GM23338 (cell line): Measurements from ENCODE around the gene PSMB2. TPM values are rescaled to one million over a fixed set of nuclear protein-coding genes. Genes with fewer than 3 reads are reported as not detected.

Source experiments
- ATAC-seq: fragments of 200-7000 bp; cut with Tn5 transposase; 3 replicates; pipeline ENCODE4 v1.9.1; 2020
- DNase-seq: peaks from one replicate; pipeline ENCODE4 v3.0.0-alpha.2; 2015; ENCODE audit warnings: low spot score
- H2AFZ ChIP-seq: fragments of 200-600 bp; sonication (generic); 2 replicates; pipeline ENCODE4 v1.8.0; 2016; ENCODE audit warnings: antibody characterized with exemption, mild to moderate bottlenecking, moderate library complexity
- H3F3A ChIP-seq: fragments of 200-600 bp; sonication (generic); replicated peaks from 2 replicates; pipeline ENCODE4 v1.8.0; 2017; ENCODE audit warnings: antibody characterized with exemption, mixed run types, low read depth
- H3K27ac ChIP-seq: fragments of 200-600 bp; sonication (generic); 2 replicates; pipeline ENCODE4 v1.6.1; 2016; ENCODE audit warnings: low read depth
- H3K27me3 ChIP-seq: fragments of 200-600 bp; sonication (generic); 2 replicates; pipeline ENCODE4 v1.8.0; 2016; ENCODE audit warnings: mild to moderate bottlenecking, mixed run types, moderate library complexity; ENCODE audit not compliant: insufficient read depth
- H3K36me3 ChIP-seq: fragments of 200-600 bp; sonication (generic); 2 replicates; pipeline ENCODE4 v1.8.0; 2016; ENCODE audit warnings: mild to moderate bottlenecking; ENCODE audit not compliant: insufficient read depth
- H3K4me1 ChIP-seq: fragments of 200-600 bp; sonication (generic); 2 replicates; pipeline ENCODE4 v1.8.0; 2016; ENCODE audit warnings: mild to moderate bottlenecking, moderate library complexity; ENCODE audit not compliant: insufficient read depth
- H3K4me2 ChIP-seq: fragments of 200-600 bp; sonication (generic); 2 replicates; pipeline ENCODE4 v1.7.1; 2017; ENCODE audit warnings: mixed run types
- H3K4me3 ChIP-seq: fragments of 200-600 bp; sonication (generic); 2 replicates; pipeline ENCODE4 v1.6.1; 2016; ENCODE audit warnings: mixed run types
- H3K79me2 ChIP-seq: fragments of 200-600 bp; sonication (generic); replicated peaks from 2 replicates; pipeline ENCODE4 v1.8.0; 2017; ENCODE audit warnings: mild to moderate bottlenecking; ENCODE audit not compliant: insufficient read depth
- H3K9me2 ChIP-seq: fragments of 200-600 bp; sonication (generic); 2 replicates; pipeline ENCODE4 v1.8.0; 2017; ENCODE audit not compliant: insufficient read depth
- H4K20me1 ChIP-seq: fragments of 200-600 bp; sonication (generic); replicated peaks from 2 replicates; pipeline ENCODE4 v1.8.0; 2017; ENCODE audit warnings: mild to moderate bottlenecking; ENCODE audit not compliant: insufficient read depth
- H3K27ac Mint-ChIP-seq: 2 replicates; pipeline ENCODE4 v1.8.0; 2020; ENCODE audit warnings: inconsistent platforms, mild to moderate bottlenecking, moderate library complexity, mixed read lengths
- H3K27me3 Mint-ChIP-seq: 3 replicates; pipeline ENCODE4 v1.8.0; 2022; ENCODE audit warnings: low read depth, mild to moderate bottlenecking, moderate library complexity, mixed read lengths, inconsistent platforms; ENCODE audit not compliant: insufficient read depth, poor library complexity
- H3K36me3 Mint-ChIP-seq: 3 replicates; pipeline ENCODE4 v1.8.0; 2021; ENCODE audit warnings: low read depth, mild to moderate bottlenecking, inconsistent platforms, moderate library complexity, mixed read lengths
- H3K4me1 Mint-ChIP-seq: 3 replicates; pipeline ENCODE4 v1.8.0; 2020; ENCODE audit warnings: mild to moderate bottlenecking, inconsistent platforms, mixed read lengths
- H3K4me3 Mint-ChIP-seq: 3 replicates; pipeline ENCODE4 v1.8.0; 2021; ENCODE audit warnings: moderate library complexity, mild to moderate bottlenecking, inconsistent platforms, mixed read lengths
- H3K9me3 Mint-ChIP-seq: 3 replicates; pipeline ENCODE4 v1.8.0; 2020; ENCODE audit warnings: moderate library complexity, mild to moderate bottlenecking, inconsistent platforms, mixed read lengths
- CREB1 ChIP-seq: fragments of 250-450 bp; sonication (Bioruptor Pico); IDR thresholded peaks from 2 replicates; pipeline ENCODE4 v1.5.0; 2020; ENCODE audit warnings: low read depth, mild to moderate bottlenecking, moderate library complexity
- EZH2 ChIP-seq: fragments of 200-600 bp; sonication (generic); IDR thresholded peaks from one replicate; pipeline ENCODE4 v1.8.0; 2017; ENCODE audit warnings: antibody characterized with exemption, mild to moderate bottlenecking, low read depth; ENCODE audit not compliant: unreplicated experiment
- EZH2phosphoT487 ChIP-seq: fragments of 200-600 bp; sonication (generic); IDR thresholded peaks from one replicate; pipeline ENCODE4 v1.8.1; 2018; ENCODE audit warnings: antibody characterized with exemption; ENCODE audit not compliant: unreplicated experiment
- JUNB ChIP-seq: IDR thresholded peaks from one replicate; pipeline ENCODE4 v1.6.1; 2016; ENCODE audit warnings: antibody characterized with exemption; ENCODE audit not compliant: unreplicated experiment
- NANOG ChIP-seq: IDR thresholded peaks from 2 replicates; pipeline ENCODE4 v1.6.1; 2016; ENCODE audit warnings: antibody characterized with exemption, borderline replicate concordance
- POLR2AphosphoS5 ChIP-seq: IDR thresholded peaks from 2 replicates; pipeline ENCODE4 v1.6.1; 2016; ENCODE audit warnings: antibody characterized with exemption, low read depth
- STAT1 ChIP-seq: IDR thresholded peaks from one replicate; pipeline ENCODE4 v1.6.1; 2016; ENCODE audit warnings: antibody characterized with exemption; ENCODE audit not compliant: unreplicated experiment
- ZNF114 ChIP-seq: fragments of 250-450 bp; sonication (Bioruptor Pico); IDR thresholded peaks from 2 replicates; pipeline ENCODE4 v1.5.0; 2020; ENCODE audit warnings: mild to moderate bottlenecking, moderate library complexity
- ZNF331 ChIP-seq: fragments of 250-450 bp; sonication (Bioruptor Pico); IDR thresholded peaks from 2 replicates; pipeline ENCODE4 v1.5.0; 2020; ENCODE audit warnings: low read depth, mild to moderate bottlenecking, moderate library complexity
- polyA plus RNA-seq: library from polyadenylated mRNA; unstranded; fragments of >200 nt; fragmentation: Nextera tagmentation; extraction: Ambion mirVana; gene quantifications from 2 replicates; pipeline ENCODE4 v1.2.1, GENCODE V29; 2016
- total RNA-seq: library from RNA; depleted of rRNA; stranded (reverse); fragments of >200 nt; shearing (Covaris generic); gene quantifications from 2 replicates; pipeline ENCODE4 v1.2.3, GENCODE V29; 2014
- TF ChIP-seq, protein P1 (sequence below), 2 experiments: fragments of 200-600 bp in 1 of 2; sonication (generic) in 1 of 2; conservative IDR thresholded peaks; 2 replicates each; pipeline versions ENCODE4 v1.5.1 to v1.6.1; 2016 to 2017; ENCODE audit warnings: antibody characterized with exemption in 2 of 2, low read depth in 2 of 2, mild to moderate bottlenecking in 2 of 2, moderate library complexity in 1 of 2
- TF ChIP-seq, protein P2 (sequence below): IDR thresholded peaks from one replicate; pipeline ENCODE4 v1.6.1; 2018; ENCODE audit warnings: antibody characterized with exemption; ENCODE audit not compliant: unreplicated experiment
- TF ChIP-seq, protein P3 (sequence below): IDR thresholded peaks from 2 replicates; pipeline ENCODE4 v1.6.1; 2016; ENCODE audit warnings: antibody characterized with exemption
- TF ChIP-seq, protein P4 (sequence below): fragments of 250-450 bp; sonication (Bioruptor Pico); IDR thresholded peaks from 2 replicates; pipeline ENCODE4 v1.5.0; 2020; ENCODE audit warnings: mild to moderate bottlenecking, moderate library complexity

PSMB2 gene
- total and polyA plus RNA-seq, 2 experiments from 2014 or later: 68.2 to 147 TPM

DNA sequence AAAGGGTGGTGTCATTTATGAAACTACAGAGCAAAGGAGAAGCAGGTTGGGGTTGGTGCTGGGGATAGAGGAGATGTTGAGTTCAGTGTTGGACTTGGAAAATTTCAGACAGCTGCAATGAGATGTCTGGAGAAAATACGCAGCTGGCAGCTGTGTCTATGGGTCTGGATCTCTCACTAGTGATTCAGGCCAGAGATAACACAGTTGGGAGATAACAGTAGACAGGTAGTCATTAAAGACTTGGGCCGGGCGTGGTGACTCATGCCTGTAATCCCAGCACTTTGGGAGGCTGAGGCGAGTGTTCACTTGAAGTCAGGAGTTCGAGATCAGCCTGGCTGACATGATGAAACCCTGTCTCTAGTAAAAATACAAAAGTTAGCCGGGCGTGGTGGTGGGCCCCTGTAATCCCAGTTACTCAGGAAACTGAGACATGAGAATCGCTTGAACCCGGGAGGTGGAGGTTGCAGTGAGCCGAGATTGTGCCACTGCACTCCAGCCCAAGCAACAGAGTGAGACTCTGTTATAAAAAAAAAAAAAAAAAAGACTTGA, 70.7 kb downstream of the PSMB2 start:
- peaks cover 20% of the 10 kb centered on the region for H3F3A ChIP-seq
- no peak overlapping the region for H2AFZ ChIP-seq
- H3K4me1 ChIP-seq: peaks cover 18% of the 10 kb centered on the region
- H3K36me3 ChIP-seq: no peaks in the 10 kb centered on the region; the same call in 1 of the 2 replicates
- no peaks in the 10 kb centered on the region for H3K9me2 ChIP-seq
- no peaks in the 10 kb centered on the region; the same call in 1 of the 2 replicates for H4K20me1 ChIP-seq
- peaks cover 18% of the 10 kb centered on the region for H3K4me1 Mint-ChIP-seq
- H3K27me3 ChIP-seq: peaks cover 77% of the 10 kb centered on the region
- no peaks in the 10 kb centered on the region; the same call in 2 of the 3 replicates for H3K9me3 Mint-ChIP-seq
- no peak for DNase-seq
- no peak overlapping the region for H3K4me3 Mint-ChIP-seq
- H3K27ac Mint-ChIP-seq: no peak overlapping the region
- peaks cover 9% of the 10 kb centered on the region; the same call in 1 of the 3 replicates for H3K36me3 Mint-ChIP-seq
- no peak for TF ChIP-seq EZH2
- no peak for TF ChIP-seq ZNF331 (CRISPR knock-in tag)
- TF ChIP-seq STAT1: no peak
- no peak for TF ChIP-seq NANOG
- TF ChIP-seq, protein P1, sequence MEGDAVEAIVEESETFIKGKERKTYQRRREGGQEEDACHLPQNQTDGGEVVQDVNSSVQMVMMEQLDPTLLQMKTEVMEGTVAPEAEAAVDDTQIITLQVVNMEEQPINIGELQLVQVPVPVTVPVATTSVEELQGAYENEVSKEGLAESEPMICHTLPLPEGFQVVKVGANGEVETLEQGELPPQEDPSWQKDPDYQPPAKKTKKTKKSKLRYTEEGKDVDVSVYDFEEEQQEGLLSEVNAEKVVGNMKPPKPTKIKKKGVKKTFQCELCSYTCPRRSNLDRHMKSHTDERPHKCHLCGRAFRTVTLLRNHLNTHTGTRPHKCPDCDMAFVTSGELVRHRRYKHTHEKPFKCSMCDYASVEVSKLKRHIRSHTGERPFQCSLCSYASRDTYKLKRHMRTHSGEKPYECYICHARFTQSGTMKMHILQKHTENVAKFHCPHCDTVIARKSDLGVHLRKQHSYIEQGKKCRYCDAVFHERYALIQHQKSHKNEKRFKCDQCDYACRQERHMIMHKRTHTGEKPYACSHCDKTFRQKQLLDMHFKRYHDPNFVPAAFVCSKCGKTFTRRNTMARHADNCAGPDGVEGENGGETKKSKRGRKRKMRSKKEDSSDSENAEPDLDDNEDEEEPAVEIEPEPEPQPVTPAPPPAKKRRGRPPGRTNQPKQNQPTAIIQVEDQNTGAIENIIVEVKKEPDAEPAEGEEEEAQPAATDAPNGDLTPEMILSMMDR (conservative IDR thresholded peaks at IDR 0.05; ENCODE audit: low read depth in 2 of 2): no peak
- no peak for TF ChIP-seq CREB1 (CRISPR knock-in tag)
- no peak for TF ChIP-seq EZH2phosphoT487
- no peak for TF ChIP-seq POLR2AphosphoS5
- TF ChIP-seq, protein P2, sequence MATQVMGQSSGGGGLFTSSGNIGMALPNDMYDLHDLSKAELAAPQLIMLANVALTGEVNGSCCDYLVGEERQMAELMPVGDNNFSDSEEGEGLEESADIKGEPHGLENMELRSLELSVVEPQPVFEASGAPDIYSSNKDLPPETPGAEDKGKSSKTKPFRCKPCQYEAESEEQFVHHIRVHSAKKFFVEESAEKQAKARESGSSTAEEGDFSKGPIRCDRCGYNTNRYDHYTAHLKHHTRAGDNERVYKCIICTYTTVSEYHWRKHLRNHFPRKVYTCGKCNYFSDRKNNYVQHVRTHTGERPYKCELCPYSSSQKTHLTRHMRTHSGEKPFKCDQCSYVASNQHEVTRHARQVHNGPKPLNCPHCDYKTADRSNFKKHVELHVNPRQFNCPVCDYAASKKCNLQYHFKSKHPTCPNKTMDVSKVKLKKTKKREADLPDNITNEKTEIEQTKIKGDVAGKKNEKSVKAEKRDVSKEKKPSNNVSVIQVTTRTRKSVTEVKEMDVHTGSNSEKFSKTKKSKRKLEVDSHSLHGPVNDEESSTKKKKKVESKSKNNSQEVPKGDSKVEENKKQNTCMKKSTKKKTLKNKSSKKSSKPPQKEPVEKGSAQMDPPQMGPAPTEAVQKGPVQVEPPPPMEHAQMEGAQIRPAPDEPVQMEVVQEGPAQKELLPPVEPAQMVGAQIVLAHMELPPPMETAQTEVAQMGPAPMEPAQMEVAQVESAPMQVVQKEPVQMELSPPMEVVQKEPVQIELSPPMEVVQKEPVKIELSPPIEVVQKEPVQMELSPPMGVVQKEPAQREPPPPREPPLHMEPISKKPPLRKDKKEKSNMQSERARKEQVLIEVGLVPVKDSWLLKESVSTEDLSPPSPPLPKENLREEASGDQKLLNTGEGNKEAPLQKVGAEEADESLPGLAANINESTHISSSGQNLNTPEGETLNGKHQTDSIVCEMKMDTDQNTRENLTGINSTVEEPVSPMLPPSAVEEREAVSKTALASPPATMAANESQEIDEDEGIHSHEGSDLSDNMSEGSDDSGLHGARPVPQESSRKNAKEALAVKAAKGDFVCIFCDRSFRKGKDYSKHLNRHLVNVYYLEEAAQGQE: no peak
- TF ChIP-seq, protein P3, sequence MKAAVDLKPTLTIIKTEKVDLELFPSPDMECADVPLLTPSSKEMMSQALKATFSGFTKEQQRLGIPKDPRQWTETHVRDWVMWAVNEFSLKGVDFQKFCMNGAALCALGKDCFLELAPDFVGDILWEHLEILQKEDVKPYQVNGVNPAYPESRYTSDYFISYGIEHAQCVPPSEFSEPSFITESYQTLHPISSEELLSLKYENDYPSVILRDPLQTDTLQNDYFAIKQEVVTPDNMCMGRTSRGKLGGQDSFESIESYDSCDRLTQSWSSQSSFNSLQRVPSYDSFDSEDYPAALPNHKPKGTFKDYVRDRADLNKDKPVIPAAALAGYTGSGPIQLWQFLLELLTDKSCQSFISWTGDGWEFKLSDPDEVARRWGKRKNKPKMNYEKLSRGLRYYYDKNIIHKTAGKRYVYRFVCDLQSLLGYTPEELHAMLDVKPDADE: no peak
- TF ChIP-seq, protein P4, sequence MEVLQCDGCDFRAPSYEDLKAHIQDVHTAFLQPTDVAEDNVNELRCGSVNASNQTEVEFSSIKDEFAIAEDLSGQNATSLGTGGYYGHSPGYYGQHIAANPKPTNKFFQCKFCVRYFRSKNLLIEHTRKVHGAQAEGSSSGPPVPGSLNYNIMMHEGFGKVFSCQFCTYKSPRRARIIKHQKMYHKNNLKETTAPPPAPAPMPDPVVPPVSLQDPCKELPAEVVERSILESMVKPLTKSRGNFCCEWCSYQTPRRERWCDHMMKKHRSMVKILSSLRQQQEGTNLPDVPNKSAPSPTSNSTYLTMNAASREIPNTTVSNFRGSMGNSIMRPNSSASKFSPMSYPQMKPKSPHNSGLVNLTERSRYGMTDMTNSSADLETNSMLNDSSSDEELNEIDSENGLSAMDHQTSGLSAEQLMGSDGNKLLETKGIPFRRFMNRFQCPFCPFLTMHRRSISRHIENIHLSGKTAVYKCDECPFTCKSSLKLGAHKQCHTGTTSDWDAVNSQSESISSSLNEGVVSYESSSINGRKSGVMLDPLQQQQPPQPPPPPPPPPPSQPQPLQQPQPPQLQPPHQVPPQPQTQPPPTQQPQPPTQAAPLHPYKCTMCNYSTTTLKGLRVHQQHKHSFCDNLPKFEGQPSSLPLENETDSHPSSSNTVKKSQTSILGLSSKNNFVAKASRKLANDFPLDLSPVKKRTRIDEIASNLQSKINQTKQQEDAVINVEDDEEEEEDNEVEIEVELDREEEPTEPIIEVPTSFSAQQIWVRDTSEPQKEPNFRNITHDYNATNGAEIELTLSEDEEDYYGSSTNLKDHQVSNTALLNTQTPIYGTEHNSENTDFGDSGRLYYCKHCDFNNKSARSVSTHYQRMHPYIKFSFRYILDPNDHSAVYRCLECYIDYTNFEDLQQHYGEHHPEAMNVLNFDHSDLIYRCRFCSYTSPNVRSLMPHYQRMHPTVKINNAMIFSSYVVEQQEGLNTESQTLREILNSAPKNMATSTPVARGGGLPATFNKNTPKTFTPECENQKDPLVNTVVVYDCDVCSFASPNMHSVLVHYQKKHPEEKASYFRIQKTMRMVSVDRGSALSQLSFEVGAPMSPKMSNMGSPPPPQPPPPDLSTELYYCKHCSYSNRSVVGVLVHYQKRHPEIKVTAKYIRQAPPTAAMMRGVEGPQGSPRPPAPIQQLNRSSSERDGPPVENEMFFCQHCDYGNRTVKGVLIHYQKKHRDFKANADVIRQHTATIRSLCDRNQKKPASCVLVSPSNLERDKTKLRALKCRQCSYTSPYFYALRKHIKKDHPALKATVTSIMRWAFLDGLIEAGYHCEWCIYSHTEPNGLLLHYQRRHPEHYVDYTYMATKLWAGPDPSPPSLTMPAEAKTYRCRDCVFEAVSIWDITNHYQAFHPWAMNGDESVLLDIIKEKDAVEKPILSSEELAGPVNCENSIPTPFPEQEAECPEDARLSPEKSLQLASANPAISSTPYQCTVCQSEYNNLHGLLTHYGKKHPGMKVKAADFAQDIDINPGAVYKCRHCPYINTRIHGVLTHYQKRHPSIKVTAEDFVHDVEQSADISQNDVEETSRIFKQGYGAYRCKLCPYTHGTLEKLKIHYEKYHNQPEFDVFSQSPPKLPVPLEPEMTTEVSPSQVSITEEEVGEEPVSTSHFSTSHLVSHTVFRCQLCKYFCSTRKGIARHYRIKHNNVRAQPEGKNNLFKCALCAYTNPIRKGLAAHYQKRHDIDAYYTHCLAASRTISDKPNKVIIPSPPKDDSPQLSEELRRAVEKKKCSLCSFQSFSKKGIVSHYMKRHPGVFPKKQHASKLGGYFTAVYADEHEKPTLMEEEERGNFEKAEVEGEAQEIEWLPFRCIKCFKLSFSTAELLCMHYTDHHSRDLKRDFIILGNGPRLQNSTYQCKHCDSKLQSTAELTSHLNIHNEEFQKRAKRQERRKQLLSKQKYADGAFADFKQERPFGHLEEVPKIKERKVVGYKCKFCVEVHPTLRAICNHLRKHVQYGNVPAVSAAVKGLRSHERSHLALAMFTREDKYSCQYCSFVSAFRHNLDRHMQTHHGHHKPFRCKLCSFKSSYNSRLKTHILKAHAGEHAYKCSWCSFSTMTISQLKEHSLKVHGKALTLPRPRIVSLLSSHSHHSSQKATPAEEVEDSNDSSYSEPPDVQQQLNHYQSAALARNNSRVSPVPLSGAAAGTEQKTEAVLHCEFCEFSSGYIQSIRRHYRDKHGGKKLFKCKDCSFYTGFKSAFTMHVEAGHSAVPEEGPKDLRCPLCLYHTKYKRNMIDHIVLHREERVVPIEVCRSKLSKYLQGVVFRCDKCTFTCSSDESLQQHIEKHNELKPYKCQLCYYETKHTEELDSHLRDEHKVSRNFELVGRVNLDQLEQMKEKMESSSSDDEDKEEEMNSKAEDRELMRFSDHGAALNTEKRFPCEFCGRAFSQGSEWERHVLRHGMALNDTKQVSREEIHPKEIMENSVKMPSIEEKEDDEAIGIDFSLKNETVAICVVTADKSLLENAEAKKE (CRISPR knock-in tag): no peak
- no peak for TF ChIP-seq ZNF114 (CRISPR knock-in tag)
- no peak for TF ChIP-seq JUNB
- no peak overlapping the region for H3K4me3 ChIP-seq
- no peak for ATAC-seq
- no peak overlapping the region for H3K27ac ChIP-seq
- no peak overlapping the region for H3K4me2 ChIP-seq
- H3K79me2 ChIP-seq: no peaks in the 10 kb centered on the region
- H3K27me3 Mint-ChIP-seq: peaks cover 57% of the 10 kb centered on the region
